ENCODE results near the gene MAP7. TPM values are rescaled to one million over a fixed set of nuclear protein-coding genes. Genes with fewer than 3 reads are reported as not detected.

The MAP7 gene
- total and polyA plus RNA-seq, 8 donors, result 15.7 to 22.0 (median 17.3) TPM

- no peaks in the 10 kb centered on the region for H3K27me3 ChIP-seq
- H3K27ac ChIP-seq, result no peak overlapping the region
- DNase-seq (no peak), ATAC-seq (peak; percentile 44)
- H3K4me3 ChIP-seq, result no peak overlapping the region
- intact Hi-C loops (cut with DNase I), result no loop called here
- TF ChIP-seq CTCF (IDR thresholded peaks at IDR 0.05), result no peak
- no peaks in the 10 kb centered on the region for H3K9me3 ChIP-seq
- no peaks in the 10 kb centered on the region for H3K4me1 ChIP-seq
- no peaks in the 10 kb centered on the region for H3K36me3 ChIP-seq
These were observed 128.6 kb downstream of the MAP7 start for GRCh38 chr6:136421537-136422158.

- no peak for DNase-seq
- TF ChIP-seq CTCF (IDR thresholded peaks at IDR 0.05), result no peak
- Histone ChIP-seq H3K27me3 (no peaks in the 10 kb centered on the region), H3K9me3 (no peaks in the 10 kb centered on the region), H3K36me3 (no peaks in the 10 kb centered on the region), H3K4me1 (no peaks in the 10 kb centered on the region), H3K4me3 (no peak overlapping the region), H3K27ac (no peak overlapping the region)
- intact Hi-C loops (cut with DNase I), result no loop called here
- no peak for ATAC-seq
These were observed 129.4 kb downstream of the MAP7 start for GRCh38 chr6:136420853-136421252.

GRCh38 chr6:136415351-136416007 lies 134.7 kb downstream of the MAP7 start:
- no peaks in the 10 kb centered on the region for H3K27me3 ChIP-seq
- peak in 2 of 4 donors; percentile 15 to 51 for DNase-seq
- H3K4me3 ChIP-seq, result no peak overlapping the region
- intact Hi-C loops (cut with DNase I), result no loop called here
- H3K4me1 ChIP-seq, result peaks cover 0 to 8% of the 10 kb centered on the region in 2 donors
- no peaks in the 10 kb centered on the region for H3K9me3 ChIP-seq
- no peak overlapping the region for H3K27ac ChIP-seq
- no peak for TF ChIP-seq CTCF (IDR thresholded peaks at IDR 0.05)
- ATAC-seq, result peak; percentile 68
- no peaks in the 10 kb centered on the region for H3K36me3 ChIP-seq

- intact Hi-C loops (cut with DNase I), result no loop called here
- no peak for ATAC-seq
- DNase-seq, result no peak
- Histone ChIP-seq H3K9me3 (no peaks in the 10 kb centered on the region), H3K4me3 (no peak overlapping the region), H3K4me1 (peaks cover 0 to 16% of the 10 kb centered on the region in 2 donors), H3K27me3 (no peaks in the 10 kb centered on the region), H3K36me3 (no peaks in the 10 kb centered on the region), H3K27ac (no peak overlapping the region)
- TF ChIP-seq CTCF (IDR thresholded peaks at IDR 0.05), result no peak
These were observed 137.8 kb downstream of the MAP7 start for GRCh38 chr6:136412410-136412809.

- no peak overlapping the region for H3K27ac ChIP-seq
- intact Hi-C loops (cut with DNase I), result no loop called here
- H3K4me3 ChIP-seq, result no peak overlapping the region
- H3K36me3 ChIP-seq, result no peaks in the 10 kb centered on the region
- no peaks in the 10 kb centered on the region for H3K9me3 ChIP-seq
- DNase-seq (no peak), ATAC-seq (no peak)
- peaks cover 0 to 16% of the 10 kb centered on the region in 2 donors for H3K4me1 ChIP-seq
- H3K27me3 ChIP-seq, result no peaks in the 10 kb centered on the region
- TF ChIP-seq CTCF (IDR thresholded peaks at IDR 0.05), result no peak
These were observed 138.5 kb downstream of the MAP7 start for GRCh38 chr6:136411453-136412354.
